ENCODE results near the gene C4BPA. TPM values are rescaled to one million over a fixed set of nuclear protein-coding genes. Genes with fewer than 3 reads are reported as not detected.

The C4BPA gene
- total RNA-seq, 2 donors from 2014 or later, result 8.9 to 23.1 TPM

GRCh38 chr1:207078578-207079132 lies 25.4 kb upstream of the C4BPA start:
- TF ChIP-seq POLR2A (IDR thresholded peaks at IDR 0.05), result no peak
- TF ChIP-seq, protein P1, sequence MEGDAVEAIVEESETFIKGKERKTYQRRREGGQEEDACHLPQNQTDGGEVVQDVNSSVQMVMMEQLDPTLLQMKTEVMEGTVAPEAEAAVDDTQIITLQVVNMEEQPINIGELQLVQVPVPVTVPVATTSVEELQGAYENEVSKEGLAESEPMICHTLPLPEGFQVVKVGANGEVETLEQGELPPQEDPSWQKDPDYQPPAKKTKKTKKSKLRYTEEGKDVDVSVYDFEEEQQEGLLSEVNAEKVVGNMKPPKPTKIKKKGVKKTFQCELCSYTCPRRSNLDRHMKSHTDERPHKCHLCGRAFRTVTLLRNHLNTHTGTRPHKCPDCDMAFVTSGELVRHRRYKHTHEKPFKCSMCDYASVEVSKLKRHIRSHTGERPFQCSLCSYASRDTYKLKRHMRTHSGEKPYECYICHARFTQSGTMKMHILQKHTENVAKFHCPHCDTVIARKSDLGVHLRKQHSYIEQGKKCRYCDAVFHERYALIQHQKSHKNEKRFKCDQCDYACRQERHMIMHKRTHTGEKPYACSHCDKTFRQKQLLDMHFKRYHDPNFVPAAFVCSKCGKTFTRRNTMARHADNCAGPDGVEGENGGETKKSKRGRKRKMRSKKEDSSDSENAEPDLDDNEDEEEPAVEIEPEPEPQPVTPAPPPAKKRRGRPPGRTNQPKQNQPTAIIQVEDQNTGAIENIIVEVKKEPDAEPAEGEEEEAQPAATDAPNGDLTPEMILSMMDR (IDR thresholded peaks at IDR 0.05), result no peak
- intact Hi-C loops (cut with DNase I), result no loop called here
- no peaks in the 10 kb centered on the region for H3K27me3 ChIP-seq
- ATAC-seq, result no peak
- H3K27ac ChIP-seq, result no peak overlapping the region
- WGBS, 2 donors, result 73 to 78% methylated on average over 10 to 11 of the region's 11 CpGs
- H3K4me3 ChIP-seq, result no peak overlapping the region
- H3K9me3 ChIP-seq, result no peaks in the 10 kb centered on the region
- no peak for DNase-seq
- no peaks in the 10 kb centered on the region for H3K4me1 ChIP-seq
- no peaks in the 10 kb centered on the region for H3K36me3 ChIP-seq (replicated peaks in 1 of 2; ENCODE audit: insufficient read depth in 1 of 2, low read depth in 2 of 2)

- Histone ChIP-seq H3K4me3 (no peak overlapping the region), H3K27ac (no peak overlapping the region), H3K27me3 (no peaks in the 10 kb centered on the region), H3K9me3 (no peaks in the 10 kb centered on the region), H3K4me1 (peaks cover 5% of the 10 kb centered on the region), H3K36me3 (replicated peaks in 1 of 2; ENCODE audit: insufficient read depth in 1 of 2, low read depth in 2 of 2) (no peaks in the 10 kb centered on the region)
- ATAC-seq, result no peak
- 81 to 87% methylated on average over 6 of the region's 6 CpGs for WGBS, 2 donors
- no peak for DNase-seq
- intact Hi-C loops (cut with DNase I), result loop anchor here (5.0 kb wide), 1 partner anchor 328 kb away; no protein-coding TSS in a partner anchor
- TF ChIP-seq, protein P1 (IDR thresholded peaks at IDR 0.05), result no peak
- no peak for TF ChIP-seq POLR2A (IDR thresholded peaks at IDR 0.05)
These were observed 24.3 kb upstream of the C4BPA start for GRCh38 chr1:207079706-207080241.

GRCh38 chr1:207081088-207081487 lies 22.9 kb upstream of the C4BPA start:
- intact Hi-C loops (cut with DNase I), result loop anchor here (5.0 kb wide), 1 partner anchor 326 kb away; no protein-coding TSS in a partner anchor
- Histone ChIP-seq H3K4me1 (peaks cover 10% of the 10 kb centered on the region), H3K4me3 (no peak overlapping the region), H3K27me3 (no peaks in the 10 kb centered on the region), H3K9me3 (no peaks in the 10 kb centered on the region), H3K36me3 (replicated peaks in 1 of 2; ENCODE audit: insufficient read depth in 1 of 2, low read depth in 2 of 2) (no peaks in the 10 kb centered on the region), H3K27ac (no peak overlapping the region)
- 29 to 32% methylated on average over 2 of the region's 2 CpGs for WGBS, 2 donors
- ATAC-seq (no peak), DNase-seq (no peak)
- TF ChIP-seq, protein P1 (IDR thresholded peaks at IDR 0.05), result no peak
- TF ChIP-seq POLR2A (IDR thresholded peaks at IDR 0.05), result no peak

DNA sequence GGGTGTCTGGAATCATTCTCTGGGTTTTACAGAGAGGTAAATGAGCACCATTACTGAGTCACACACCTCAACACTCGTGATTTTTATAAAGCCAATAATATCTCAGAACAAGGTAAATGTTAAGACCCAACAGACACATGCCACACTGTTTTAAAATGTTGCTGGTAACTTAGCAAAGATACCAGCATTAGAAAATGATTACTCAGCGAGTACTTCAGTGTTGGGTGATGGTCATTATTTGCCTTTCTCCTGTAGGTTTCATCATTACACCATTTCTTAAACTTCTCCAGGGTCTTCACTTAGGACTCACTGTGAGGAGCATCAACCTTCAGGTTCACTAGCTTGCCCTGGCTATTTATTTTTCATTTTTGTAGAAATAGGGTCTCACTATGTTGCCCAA lies 22.2 kb upstream of the C4BPA start:
- 54 to 72% methylated on average over 2 of the region's 2 CpGs for WGBS, 2 donors
- no peaks in the 10 kb centered on the region for H3K36me3 ChIP-seq (replicated peaks in 1 of 2; ENCODE audit: insufficient read depth in 1 of 2, low read depth in 2 of 2)
- peaks cover 10% of the 10 kb centered on the region for H3K4me1 ChIP-seq
- no peak overlapping the region for H3K27ac ChIP-seq
- H3K9me3 ChIP-seq, result no peaks in the 10 kb centered on the region
- no peak overlapping the region for H3K4me3 ChIP-seq
- H3K27me3 ChIP-seq, result no peaks in the 10 kb centered on the region
- ATAC-seq (no peak), DNase-seq (no peak)
- intact Hi-C loops (cut with DNase I), result loop anchor here (5.0 kb wide), 1 partner anchor 325 kb away; no protein-coding TSS in a partner anchor
- no peak for TF ChIP-seq POLR2A (IDR thresholded peaks at IDR 0.05)
- TF ChIP-seq, protein P1 (IDR thresholded peaks at IDR 0.05), result no peak

DNA sequence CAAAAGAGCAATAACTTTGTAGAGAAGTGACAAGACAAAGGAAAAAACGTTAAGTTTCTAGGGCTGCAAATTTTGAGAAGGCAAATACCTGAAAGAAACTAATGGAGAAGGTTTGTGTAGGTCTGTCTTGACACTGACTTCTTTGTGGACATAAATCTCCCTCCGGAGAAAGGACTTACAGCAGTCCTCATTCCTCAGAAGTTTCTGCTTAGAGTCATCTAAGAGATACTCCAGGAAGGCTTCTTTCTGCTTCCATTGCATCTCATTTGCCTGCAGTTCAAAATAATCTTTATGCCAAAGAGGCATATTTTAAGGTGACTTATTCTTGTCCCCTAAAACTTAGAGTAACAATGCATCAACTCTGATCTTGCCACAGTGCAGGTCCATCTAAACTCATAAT lies 19.8 kb upstream of the C4BPA start:
- intact Hi-C loops (cut with DNase I), result loop anchor here (5.0 kb wide), 1 partner anchor 323 kb away; no protein-coding TSS in a partner anchor
- no peak overlapping the region for H3K27ac ChIP-seq
- H3K36me3 ChIP-seq (replicated peaks in 1 of 2; ENCODE audit: insufficient read depth in 1 of 2, low read depth in 2 of 2), result no peaks in the 10 kb centered on the region
- DNase-seq (no peak), ATAC-seq (no peak)
- 54 to 56% methylated on average over 2 of the region's 2 CpGs for WGBS, 2 donors
- TF ChIP-seq, protein P1 (IDR thresholded peaks at IDR 0.05), result no peak
- no peak for TF ChIP-seq POLR2A (IDR thresholded peaks at IDR 0.05)
- H3K4me3 ChIP-seq, result no peak overlapping the region
- H3K9me3 ChIP-seq, result no peaks in the 10 kb centered on the region
- no peaks in the 10 kb centered on the region for H3K27me3 ChIP-seq
- H3K4me1 ChIP-seq, result peaks cover 27% of the 10 kb centered on the region
